LNCaP clone FGC (cell line): ENCODE data around the gene TPP2.

Experiments used
- DNase-seq: peaks from one replicate; pipeline ENCODE4 v3.0.0-alpha.2; 2011; ENCODE audit warnings: low read depth
- H3K4me3 ChIP-seq: 2 replicates; pipeline ENCODE4 v1.5.1; 2011; ENCODE audit warnings: mild to moderate bottlenecking, low read depth, low read length, control low read depth
- CTCF ChIP-seq: IDR thresholded peaks from 2 replicates; pipeline ENCODE4 v1.5.1; 2012; ENCODE audit warnings: mild to moderate bottlenecking; ENCODE audit not compliant: control insufficient read depth, insufficient read depth; ENCODE audit errors: extremely low read depth

TPP2 gene

GRCh38 chr13:102694937-102695336 is 98.2 kb downstream of the TPP2 start, which contains the start of gene METTL21C:
TSS of gene METTL21C (minus strand) at chr13:102695044. CDS start at chr13:102694498, 546 bp downstream.
- TF ChIP-seq CTCF: no peak
- H3K4me3 ChIP-seq: no peak within 1 kb of the TSS
- DNase-seq: no peak

- no peak for TF ChIP-seq CTCF
- H3K4me3 ChIP-seq: no peak overlapping the region
- DNase-seq: no peak
Observed at GRCh38 chr13:102696465-102696864, 99.7 kb downstream of the TPP2 start.

- DNase-seq: no peak
- TF ChIP-seq CTCF: no peak
- H3K4me3 ChIP-seq: no peak overlapping the region
Observed at GRCh38 chr13:102697264-102697663, 100.5 kb downstream of the TPP2 start.

GRCh38 chr13:102697929-102698648 is 101.3 kb downstream of the TPP2 start:
- H3K4me3 ChIP-seq: no peak overlapping the region
- TF ChIP-seq CTCF: no peak
- no peak for DNase-seq

- H3K4me3 ChIP-seq: no peak overlapping the region
- no peak for TF ChIP-seq CTCF
- DNase-seq: no peak
Observed at GRCh38 chr13:102698649-102698980, 101.8 kb downstream of the TPP2 start.

- H3K4me3 ChIP-seq: no peak overlapping the region
- DNase-seq: no peak
- no peak for TF ChIP-seq CTCF
Observed at GRCh38 chr13:102699504-102699903, 102.7 kb downstream of the TPP2 start.

- no peak for TF ChIP-seq CTCF
- no peak for DNase-seq
- no peak overlapping the region for H3K4me3 ChIP-seq
Observed at GRCh38 chr13:102700088-102701031, 103.6 kb downstream of the TPP2 start.
